Uterus (tissue), 4 donors: Measurements from ENCODE around the gene TNK1. TPM values are rescaled to one million over a fixed set of nuclear protein-coding genes. Genes with fewer than 3 reads are reported as not detected.
A peak's percentile ranks its signal among the peaks of the same experiment; 100 is the strongest.

Experiments used
- DNase-seq, 2 donors: peaks; one replicate each; pipeline ENCODE4 v3.0.0-alpha.2; 2019 to 2020
- H3K27ac ChIP-seq, 2 donors: fragments of 200-600 bp; sonication (generic); 1 replicate in 1 of 2; 2 replicates in 1 of 2; pipeline ENCODE4 v1.5.1; 2016 to 2018
- H3K27me3 ChIP-seq, 2 donors: fragments of 200-600 bp; sonication (generic); one replicate each; pipeline ENCODE4 v1.5.1; 2018 to 2019; ENCODE audit warnings: control low read depth in 1 of 2
- H3K36me3 ChIP-seq, 2 donors: fragments of 200-600 bp; sonication (generic); one replicate each; pipeline ENCODE4 v1.5.1; 2019; ENCODE audit warnings: control low read depth in 1 of 2
- H3K4me1 ChIP-seq, 2 donors: fragments of 200-600 bp; sonication (generic); one replicate each; pipeline ENCODE4 v1.5.1; 2018 to 2019; ENCODE audit warnings: control low read depth in 1 of 2
- H3K4me3 ChIP-seq, 2 donors: fragments of 200-600 bp; sonication (generic); 1 replicate in 1 of 2; 2 replicates in 1 of 2; pipeline ENCODE4 v1.5.1; 2018 to 2019; ENCODE audit warnings: mild to moderate bottlenecking in 1 of 2
- H3K9me3 ChIP-seq, 2 donors: fragments of 200-600 bp; sonication (generic); one replicate each; pipeline ENCODE4 v1.5.1; 2019; ENCODE audit warnings: control low read depth in 1 of 2
- CTCF ChIP-seq, 4 experiments: fragments of 200-600 bp in 2 of 4; fragments of 450-650 bp in 2 of 4; sonication (generic) in 2 of 4; IDR thresholded peaks; one replicate each; pipeline ENCODE4 v1.5.1; 2016 to 2019; ENCODE audit warnings: antibody characterized with exemption in 4 of 4, mild to moderate bottlenecking in 2 of 4, moderate library complexity in 1 of 4
- POLR2A ChIP-seq, 2 donors: fragments of 450-650 bp; IDR thresholded peaks; one replicate each; pipeline ENCODE4 v1.6.1; 2016; ENCODE audit warnings: antibody characterized with exemption in 2 of 2, mild to moderate bottlenecking in 1 of 2, moderate library complexity in 1 of 2
- intact Hi-C: fragments of 100-400 bp; cut with DNase I; formaldehyde crosslinking; loops from one replicate; pipeline ENCODE4 v1.15.1; 2023; ENCODE audit warnings: low total_unique reads
- total RNA-seq, 4 donors: library from RNA; depleted of rRNA in 3 of 4; stranded (reverse); fragments of >200 nt in 3 of 4; gene quantifications; one replicate each; pipeline versions ENCODE4 v1.1.0 to v1.2.4, GENCODE V29; 2014 to 2023
- donor health status: DM: yes; HTN: yes; CAD: no.

The TNK1 gene
- total RNA-seq, 4 donors from 2014 or later = 0.26 to 9.2 (median 1.8) TPM

GRCh38 chr17:7355573-7355972 is 25.3 kb upstream of the TNK1 start:
- Histone ChIP-seq H3K27me3 (no peaks in the 10 kb centered on the region), H3K27ac (peak overlapping the region; percentile 34 to 57), H3K36me3 (no peaks in the 10 kb centered on the region), H3K9me3 (no peaks in the 10 kb centered on the region), H3K4me1 (peaks cover 0 to 8% of the 10 kb centered on the region in 2 donors), H3K4me3 (no peak overlapping the region)
- intact Hi-C loops = loop anchor here (10.0 kb wide), 1 partner anchor 229 kb away; the partner anchor contains the start of gene MPDU1
- TF ChIP-seq POLR2A (IDR thresholded peaks at IDR 0.05) = no peak
- no peak for TF ChIP-seq CTCF (IDR thresholded peaks at IDR 0.05)
- DNase-seq = no peak

GRCh38 chr17:7356072-7356549 is 24.8 kb upstream of the TNK1 start:
- Histone ChIP-seq H3K36me3 (no peaks in the 10 kb centered on the region), H3K4me1 (peaks cover 0 to 8% of the 10 kb centered on the region in 2 donors), H3K4me3 (no peak overlapping the region), H3K27me3 (no peaks in the 10 kb centered on the region), H3K27ac (peak overlapping the region; percentile 34 to 57), H3K9me3 (no peaks in the 10 kb centered on the region)
- peak; percentile 72 to 90 (median 85) for TF ChIP-seq CTCF (IDR thresholded peaks at IDR 0.05)
- TF ChIP-seq POLR2A (IDR thresholded peaks at IDR 0.05) = no peak
- intact Hi-C loops = loop anchor here (10.0 kb wide), 1 partner anchor 229 kb away; the partner anchor contains the start of gene MPDU1
- peak; percentile 77 for DNase-seq

GRCh38 chr17:7356756-7357155 is 24.1 kb upstream of the TNK1 start:
- Histone ChIP-seq H3K27me3 (no peaks in the 10 kb centered on the region), H3K9me3 (no peaks in the 10 kb centered on the region), H3K27ac (peak overlapping the region; percentile 34 to 57), H3K4me3 (no peak overlapping the region), H3K36me3 (no peaks in the 10 kb centered on the region), H3K4me1 (peaks cover 0 to 8% of the 10 kb centered on the region in 2 donors)
- TF ChIP-seq POLR2A (IDR thresholded peaks at IDR 0.05) (no peak), CTCF (IDR thresholded peaks at IDR 0.05) (no peak)
- intact Hi-C loops = loop anchor here (10.0 kb wide), 1 partner anchor 228 kb away; the partner anchor contains the start of gene MPDU1
- DNase-seq = peak in 1 of 2 donors; percentile 60

GRCh38 chr17:7357381-7357780 is 23.5 kb upstream of the TNK1 start:
- Histone ChIP-seq H3K9me3 (no peaks in the 10 kb centered on the region), H3K27me3 (no peaks in the 10 kb centered on the region), H3K36me3 (no peaks in the 10 kb centered on the region), H3K27ac (peak overlapping the region in 1 of 2 donors; percentile 57), H3K4me1 (peaks cover 0 to 8% of the 10 kb centered on the region in 2 donors), H3K4me3 (no peak overlapping the region)
- no peak for TF ChIP-seq POLR2A (IDR thresholded peaks at IDR 0.05)
- no peak for TF ChIP-seq CTCF (IDR thresholded peaks at IDR 0.05)
- intact Hi-C loops = loop anchor here (10.0 kb wide), 1 partner anchor 227 kb away; the partner anchor contains the start of gene MPDU1
- no peak for DNase-seq

GRCh38 chr17:7361906-7362305 is 19.0 kb upstream of the TNK1 start:
- no peaks in the 10 kb centered on the region for H3K27me3 ChIP-seq
- intact Hi-C loops = no loop called here
- TF ChIP-seq CTCF (IDR thresholded peaks at IDR 0.05) (no peak), POLR2A (IDR thresholded peaks at IDR 0.05) (no peak)

More at GRCh38 chr17:7361906-7362305, 19.0 kb upstream of the TNK1 start:
- H3K9me3 ChIP-seq = no peaks in the 10 kb centered on the region
- no peak for DNase-seq
- no peaks in the 10 kb centered on the region for H3K36me3 ChIP-seq
- no peak overlapping the region for H3K27ac ChIP-seq
- no peak overlapping the region for H3K4me3 ChIP-seq
- H3K4me1 ChIP-seq = no peaks in the 10 kb centered on the region
